GM21526 (cell line): ENCODE results near the gene METTL21A.
"Not testable (repeated sequence)": the region's sequence is repeated elsewhere in the genome, so short reads cannot be mapped to it uniquely, and the experiment has no call there.

Experiments used
- ATAC-seq: cut with Tn5 transposase; IDR thresholded peaks from one replicate; pipeline ENCODE4 v1.9.1; 2021; ENCODE audit warnings: moderate library complexity; ENCODE audit not compliant: unreplicated experiment, low FRiP score

The METTL21A gene

DNA sequence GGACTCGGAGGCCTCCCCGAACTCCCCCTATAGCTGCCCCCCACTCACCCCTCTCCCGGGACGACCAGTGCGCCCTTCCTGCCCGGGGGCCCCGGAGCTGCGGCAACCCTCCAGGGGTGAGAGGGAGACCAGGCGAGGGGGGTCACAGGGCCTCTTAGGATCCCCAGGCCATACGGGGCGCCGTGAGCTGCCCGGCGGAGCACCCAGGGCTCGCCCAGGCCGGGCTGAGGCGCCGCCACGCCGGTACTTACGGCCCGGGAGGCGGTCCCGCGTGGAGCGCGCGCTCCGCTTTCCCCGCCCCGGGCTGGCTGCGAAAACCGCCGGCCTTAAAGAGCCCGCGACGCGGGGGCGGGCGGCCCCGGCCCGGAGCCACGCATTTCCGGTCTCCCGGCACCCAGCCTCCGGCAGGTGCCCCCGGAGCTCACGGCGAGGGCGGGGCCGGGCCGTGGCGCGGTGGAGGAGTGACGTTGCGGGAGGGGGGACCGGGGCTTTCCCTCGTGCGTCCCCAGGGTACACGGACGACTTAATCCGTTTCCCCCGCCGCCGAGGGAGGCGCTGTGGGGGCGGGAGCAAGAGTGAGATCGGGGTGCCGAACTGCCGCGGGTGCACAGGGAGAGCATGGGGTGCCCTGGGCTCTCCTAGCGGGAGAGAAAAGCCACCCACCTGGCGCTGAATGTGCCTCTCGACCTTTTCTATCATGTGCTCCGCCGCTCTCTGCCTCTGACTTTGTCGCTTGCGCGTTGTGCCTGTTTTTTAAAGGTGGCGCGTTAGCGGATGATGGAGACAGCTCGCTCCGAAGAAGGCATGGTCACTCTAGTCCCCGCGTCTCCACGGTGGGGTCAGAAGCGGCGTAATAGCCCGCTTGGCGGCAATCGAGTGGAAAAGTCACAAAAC is at the start of gene METTL21A:
METTL21A (minus strand) TSS at position 381 of the 894 bp plus-strand sequence. CDS start 1,019 bp downstream, outside the sequence.
- peak; percentile 63 for ATAC-seq

DNA sequence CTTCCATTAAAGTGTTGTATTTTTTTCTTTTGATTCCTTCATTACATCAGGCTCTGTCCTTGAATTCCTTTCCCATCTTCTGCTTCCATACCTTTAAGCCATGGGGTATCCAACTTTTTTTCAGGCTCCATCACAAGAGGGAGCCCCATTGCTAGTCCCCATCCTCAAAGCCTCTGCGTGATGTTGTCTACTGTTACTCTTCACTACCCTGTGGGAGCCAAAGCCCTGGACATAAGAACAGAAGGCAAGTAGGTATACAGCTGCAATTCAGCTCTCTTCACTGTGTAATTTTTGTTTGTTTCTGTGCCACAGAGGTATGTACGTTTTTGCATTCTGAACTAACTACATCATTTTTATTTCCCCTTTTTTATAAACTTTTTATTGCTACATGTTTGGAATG is 49.6 kb upstream of the METTL21A start:
- ATAC-seq = no peak

DNA sequence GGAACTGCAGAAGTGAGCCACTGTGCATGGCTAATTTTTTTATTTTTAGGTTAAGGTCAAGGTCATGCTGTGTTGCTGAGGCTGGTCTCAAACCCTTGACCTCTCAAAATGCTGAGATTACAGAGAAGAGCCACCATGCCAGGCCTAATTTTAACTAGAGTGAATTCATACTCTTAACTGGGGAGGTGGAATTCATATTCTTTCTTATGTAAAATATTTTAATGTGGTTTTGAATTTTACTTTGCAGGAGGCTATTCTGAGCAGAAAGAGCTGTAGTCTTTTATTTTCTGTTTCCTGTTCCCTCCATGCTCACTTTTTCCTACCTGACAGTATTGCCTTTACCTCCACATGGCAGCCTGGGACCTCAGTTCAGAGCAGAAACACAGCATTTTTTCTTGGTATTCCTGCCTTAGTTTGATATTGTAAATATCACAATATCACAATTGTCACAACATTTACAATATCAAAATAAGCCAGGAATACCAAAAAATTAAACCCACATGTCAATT is 49.1 kb upstream of the METTL21A start:
- no peak for ATAC-seq

DNA sequence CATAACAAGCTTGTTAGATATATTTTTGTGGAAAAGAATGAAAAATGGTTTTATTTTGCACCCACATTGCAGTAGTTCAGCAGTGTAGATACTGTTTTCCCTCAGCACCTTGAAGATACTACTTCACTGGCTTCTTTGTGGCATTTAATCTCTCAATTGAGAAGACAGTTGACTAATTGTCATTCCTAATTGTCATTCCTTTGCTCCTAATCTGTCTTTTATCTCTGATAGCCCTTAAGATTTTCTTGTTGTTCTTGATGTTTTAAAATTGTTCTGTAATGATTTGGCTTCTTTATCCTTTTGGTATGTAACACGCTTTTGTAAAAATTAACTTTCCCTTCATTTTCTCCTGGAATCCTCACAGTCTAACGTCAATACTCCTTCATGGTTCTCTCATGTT is 48.2 kb upstream of the METTL21A start:
- no peak for ATAC-seq

DNA sequence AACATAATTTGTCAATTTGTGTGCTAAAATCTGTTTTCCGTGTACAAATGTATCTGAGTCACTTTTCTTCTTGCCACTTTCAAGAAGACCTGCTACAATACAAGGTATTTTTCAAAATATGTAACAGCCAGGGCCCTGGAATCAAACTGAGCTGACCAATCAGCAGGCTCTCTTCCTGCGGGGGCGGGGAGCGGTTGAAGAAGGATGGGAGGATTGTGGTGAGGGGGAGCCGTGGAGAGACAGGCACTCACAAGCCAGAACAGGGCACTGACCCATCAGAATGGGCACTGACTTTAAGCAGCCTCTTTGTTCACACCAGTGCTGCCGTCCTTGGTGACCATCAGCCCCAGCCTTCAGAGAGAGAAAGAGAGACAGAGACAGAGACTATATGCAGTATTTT is 45.7 kb upstream of the METTL21A start:
- no peak for ATAC-seq

DNA sequence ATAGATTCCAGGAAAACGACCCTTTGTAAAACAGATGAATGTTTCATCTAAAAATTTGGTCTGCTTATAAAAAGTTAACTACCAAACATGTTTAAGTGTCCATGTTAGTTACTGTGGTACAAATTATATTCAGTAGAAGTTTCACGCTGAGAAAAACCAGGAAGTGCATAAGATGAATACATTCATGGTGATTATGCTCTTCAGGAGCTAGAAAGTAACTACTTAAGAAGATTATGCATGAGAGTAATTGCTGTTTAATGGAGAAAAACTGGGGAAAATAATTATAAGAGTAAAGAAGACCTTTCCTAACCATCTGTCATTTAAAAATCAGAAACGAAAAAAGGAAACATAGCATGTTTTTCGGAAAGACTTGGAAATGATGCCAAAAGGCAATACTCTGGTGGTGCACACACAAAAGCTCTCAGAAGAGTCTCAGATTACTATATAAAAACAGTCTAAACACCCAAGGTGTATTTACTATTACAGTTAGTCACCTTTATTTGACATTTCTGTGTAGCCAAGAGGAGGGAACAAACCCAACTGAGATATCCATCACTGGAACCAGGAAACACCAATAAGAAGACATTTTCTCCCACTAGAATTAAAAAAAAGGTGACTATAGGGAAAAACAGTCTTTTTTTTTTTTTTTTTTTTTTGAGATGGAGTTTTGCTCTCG is 38.8 kb upstream of the METTL21A start:
- no peak for ATAC-seq

DNA sequence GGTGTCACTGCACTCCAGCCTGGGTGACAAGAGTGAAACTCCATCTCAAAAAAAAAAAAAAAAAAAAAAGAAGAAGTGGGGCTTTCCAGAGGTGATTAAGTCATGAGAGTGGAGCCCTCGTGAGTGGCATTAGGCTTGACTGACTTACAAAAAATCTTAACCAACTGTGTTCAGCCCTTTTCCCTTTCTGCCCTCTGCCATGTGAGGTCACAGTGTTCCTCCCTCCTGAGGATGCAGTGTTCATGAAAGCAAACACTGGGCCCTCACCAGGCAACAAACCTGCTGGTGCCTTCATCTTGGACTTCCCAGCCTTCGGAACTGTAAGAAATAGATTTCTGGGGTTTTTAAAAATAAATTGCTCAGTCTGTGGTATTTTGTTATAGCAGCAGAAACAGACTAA is 37.0 kb upstream of the METTL21A start:
- peak; percentile 80 for ATAC-seq

DNA sequence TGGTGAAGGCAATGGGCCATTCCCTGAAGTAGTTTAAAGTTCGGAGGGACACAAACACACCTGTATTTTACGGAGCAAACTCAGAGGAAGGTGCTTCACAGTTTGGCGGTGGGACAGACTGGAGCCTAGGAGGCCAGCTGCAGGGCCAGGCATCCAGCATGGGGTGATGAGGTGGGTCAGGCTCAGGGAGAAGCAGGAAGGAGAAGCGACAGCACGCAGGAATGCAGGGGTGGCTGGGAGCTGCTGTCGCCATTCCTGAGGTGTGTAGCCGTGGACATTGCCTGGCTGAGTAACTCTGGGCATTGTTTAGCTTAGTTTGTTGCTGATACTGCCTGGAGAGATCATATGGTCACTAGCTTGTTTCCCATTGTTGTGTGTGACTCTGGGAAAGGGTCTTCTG is 35.8 kb upstream of the METTL21A start:
- no peak for ATAC-seq

DNA sequence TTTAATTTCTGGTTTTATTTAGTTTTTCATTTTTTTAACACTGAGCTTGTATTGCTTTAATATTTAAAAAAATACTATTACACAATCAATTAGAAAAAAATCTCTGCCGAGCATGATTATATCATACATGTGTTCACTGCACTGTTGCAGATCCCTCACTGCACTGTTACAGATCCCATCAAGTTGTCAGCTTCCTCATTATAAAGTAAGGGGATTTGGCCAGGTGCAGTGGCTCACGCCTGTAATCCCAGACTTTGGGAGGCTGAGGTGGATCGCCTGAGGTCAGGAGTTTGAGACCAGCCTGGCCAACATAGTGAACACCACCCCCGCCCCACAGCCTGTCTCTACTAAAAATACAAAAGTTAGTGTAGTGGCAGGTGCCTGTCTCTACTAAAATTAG is 33.0 kb upstream of the METTL21A start:
- ATAC-seq = no peak

DNA sequence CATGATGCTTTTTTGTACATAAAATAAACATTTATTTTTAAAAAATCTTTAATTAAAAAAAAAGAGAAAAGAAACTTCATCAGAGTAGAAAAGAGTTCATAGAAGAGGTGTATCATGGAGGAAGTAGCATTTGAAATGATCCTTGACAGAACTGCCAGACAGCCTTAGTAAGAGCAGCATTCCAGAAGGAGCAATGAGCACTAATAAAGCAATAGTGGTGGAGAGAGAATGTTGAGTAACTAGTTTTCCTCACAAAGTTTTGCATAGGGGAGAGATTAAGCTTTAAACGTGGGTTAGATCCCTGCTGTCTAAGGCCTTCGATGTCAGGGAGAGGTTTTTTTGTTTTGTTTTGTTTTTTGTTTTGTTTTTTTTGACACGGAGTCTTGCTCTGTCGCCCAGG is 29.8 kb upstream of the METTL21A start:
- no peak for ATAC-seq

DNA sequence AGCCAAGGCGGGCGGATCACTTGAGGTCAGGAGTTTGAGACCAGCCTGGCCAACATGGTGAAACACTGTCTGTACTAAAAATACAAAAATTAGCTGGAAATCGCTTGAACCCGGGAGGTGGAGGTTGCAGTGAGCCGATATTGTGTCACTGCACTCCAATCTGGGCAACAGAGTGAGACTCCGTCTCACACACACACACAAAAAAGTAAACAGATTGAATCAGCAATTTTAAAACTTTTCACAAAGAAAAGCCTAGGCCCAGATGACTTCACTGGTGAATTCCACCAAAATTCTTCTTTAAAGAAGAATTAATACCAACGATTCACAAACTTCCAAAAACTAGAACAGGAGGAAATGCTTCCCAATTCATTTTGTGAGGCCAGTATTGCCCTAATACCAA is 21.4 kb upstream of the METTL21A start:
- not testable (repeated sequence) for ATAC-seq

DNA sequence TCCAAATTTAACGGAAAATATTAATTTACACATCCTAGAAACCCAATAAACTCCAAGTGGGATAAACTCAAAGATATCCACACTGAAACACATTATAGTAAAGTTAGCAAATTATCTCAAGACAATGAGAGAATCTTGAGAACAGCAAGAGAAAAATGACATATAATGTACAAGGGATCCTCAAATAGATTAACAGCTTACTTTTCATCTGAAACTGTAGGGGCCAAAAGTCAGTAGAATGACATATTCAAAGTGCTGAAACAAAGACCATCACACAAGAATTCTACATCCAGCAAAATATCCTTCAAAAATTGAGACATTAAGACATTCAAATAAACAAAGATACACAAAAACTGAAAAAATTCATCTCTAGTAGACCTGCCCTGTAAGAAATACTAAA is 18.7 kb upstream of the METTL21A start:
- ATAC-seq = no peak

DNA sequence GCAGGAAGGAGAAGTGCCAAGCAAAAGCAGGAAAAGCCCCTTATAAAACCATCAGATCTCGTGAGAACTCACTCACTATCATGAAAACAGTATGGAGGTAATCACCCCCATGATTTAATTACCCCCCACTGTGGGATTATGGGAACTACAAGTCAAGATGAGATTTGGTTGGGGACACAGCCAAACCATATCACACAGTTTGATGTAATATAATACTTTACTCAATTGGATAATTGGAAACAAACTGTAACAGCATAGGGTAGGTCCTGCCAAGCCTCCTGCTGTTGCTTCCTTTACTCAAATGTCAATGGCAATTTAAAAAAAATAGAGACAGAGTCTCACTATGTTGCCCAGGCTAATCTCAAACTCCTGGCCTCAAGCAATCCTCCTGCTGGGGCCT is 15.5 kb upstream of the METTL21A start:
- no peak for ATAC-seq

DNA sequence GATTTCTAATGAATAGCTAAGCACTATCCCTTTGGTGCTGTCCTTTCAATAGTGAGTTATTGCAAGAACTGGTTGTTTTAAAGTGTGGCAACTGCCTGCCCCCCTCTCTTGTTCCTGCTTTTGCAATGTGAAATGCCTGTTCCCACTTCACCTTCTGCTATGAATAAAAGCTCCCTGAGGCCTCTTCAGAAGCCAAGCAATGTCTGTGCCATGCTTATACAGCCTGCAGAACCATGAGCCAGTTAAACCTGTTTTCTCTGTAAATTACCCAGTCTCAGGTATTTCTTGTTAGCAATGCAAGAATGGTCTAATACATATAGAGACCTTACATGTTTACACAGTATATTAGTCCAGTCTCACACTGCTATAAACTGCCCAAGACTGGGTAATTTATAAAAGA is 15.0 kb upstream of the METTL21A start:
- no peak for ATAC-seq

DNA sequence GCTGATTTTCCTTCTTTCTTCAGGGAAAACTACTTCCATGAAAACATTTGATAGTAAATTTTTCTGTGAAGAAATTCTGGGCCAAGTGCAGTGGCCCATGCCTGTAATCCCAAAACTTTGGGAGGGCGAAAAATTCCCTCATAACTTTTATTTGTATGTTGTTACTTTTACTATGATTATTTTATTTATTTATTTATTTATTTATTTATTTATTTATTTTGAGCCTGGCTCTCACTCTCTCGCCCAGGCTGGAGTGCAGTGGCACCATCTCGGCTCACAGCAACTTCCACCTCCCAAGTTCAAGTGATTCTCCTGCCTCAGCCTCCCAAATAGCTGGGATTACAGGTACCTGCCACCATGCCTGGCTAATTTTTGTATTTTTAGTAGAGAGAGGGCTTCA is 14.1 kb upstream of the METTL21A start:
- ATAC-seq = not testable (repeated sequence)

DNA sequence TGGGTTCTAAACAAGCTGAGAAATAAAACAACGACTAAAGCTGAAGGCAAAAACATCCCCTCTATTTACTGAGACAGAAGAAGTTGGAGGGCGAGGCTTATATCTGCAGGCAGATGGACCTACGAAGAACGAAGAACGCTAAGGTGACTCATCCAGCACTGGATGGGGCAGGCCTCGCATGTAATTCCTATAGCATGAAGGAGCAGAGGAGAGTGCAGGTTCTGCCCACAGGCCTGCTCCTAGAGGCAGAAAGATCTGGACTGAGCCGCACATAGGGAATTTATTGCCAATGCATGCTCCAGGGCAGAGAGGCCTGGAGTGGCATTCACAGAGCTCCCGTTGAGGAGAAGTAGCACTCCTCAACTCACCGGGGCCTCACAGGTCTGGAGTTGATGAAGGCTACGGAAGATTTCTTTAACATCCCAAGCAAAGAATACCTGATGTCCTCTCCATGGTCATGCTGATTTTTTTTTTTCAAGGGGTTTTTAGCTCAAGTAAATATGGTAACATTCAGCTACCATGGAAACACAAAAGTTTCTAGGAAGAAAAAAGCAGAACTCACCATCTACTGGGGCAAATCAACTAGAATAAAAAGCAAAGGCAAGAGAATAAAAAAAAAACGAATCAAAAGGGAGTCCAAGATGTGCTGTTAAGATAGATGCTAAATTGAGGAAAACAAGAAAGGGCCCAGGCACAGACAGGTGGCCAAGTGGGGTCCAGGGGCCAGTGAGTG is 10.4 kb upstream of the METTL21A start:
- ATAC-seq = no peak

DNA sequence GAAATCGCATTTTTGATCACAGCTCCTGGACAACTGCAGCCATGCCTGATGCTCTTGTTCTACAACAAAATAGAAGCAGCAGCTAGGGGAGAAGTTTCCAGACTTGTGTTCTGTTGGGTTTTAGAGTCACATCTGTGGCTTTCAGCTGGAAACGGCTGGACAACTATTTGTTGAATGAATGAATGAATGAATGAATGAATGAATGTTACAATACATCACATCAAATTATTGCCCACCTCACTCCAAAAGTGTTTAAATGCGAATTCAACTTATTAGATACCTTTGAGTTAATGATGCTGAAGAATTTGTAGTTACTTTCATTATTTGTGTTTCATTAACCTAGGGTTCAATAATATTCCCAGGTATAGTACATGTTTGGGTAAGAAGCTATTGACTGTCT is 8.5 kb upstream of the METTL21A start:
- ATAC-seq = no peak

DNA sequence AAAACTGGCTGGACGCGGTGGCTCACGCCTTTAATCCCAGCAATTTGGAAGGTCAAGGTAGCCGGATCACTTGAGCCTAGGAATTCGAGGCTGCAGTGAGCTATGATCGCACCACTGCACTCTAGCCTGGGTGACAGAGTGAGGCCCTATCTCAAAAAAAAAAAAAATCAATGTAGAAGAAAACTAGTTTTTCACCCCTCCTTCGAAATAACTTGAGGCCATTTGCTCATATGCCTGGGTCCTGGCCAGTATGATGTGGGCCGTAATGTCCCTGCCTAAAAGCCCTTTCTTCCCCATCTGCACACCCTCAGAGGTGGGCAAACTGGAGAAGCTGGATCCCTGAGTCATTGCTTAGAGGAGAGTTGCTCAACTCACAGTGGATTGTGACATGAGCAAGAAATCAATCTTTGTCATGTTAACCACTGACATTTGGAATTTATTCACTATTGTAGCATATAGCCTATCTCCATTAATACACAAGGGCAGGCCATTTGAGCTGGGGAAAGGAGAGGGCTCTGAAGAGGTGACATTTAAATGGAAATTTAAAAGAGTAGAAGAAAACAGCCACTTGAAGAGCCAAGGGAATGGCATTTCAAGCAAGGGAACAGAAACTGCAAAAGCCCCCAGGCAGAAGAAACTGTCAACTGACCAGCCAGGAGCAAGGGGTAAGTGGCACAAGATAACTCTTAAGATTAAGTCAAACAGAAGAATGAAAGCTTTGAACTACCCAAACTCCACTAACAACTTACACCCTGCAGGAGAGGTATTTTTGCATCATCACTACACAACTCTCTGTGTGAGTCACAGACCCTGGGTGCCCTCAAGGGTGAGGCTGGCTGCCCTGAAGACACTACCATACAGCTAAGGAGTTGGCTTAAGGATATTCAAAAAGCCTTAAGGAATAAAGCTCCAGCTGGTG is 7.6 kb upstream of the METTL21A start:
- no peak for ATAC-seq

DNA sequence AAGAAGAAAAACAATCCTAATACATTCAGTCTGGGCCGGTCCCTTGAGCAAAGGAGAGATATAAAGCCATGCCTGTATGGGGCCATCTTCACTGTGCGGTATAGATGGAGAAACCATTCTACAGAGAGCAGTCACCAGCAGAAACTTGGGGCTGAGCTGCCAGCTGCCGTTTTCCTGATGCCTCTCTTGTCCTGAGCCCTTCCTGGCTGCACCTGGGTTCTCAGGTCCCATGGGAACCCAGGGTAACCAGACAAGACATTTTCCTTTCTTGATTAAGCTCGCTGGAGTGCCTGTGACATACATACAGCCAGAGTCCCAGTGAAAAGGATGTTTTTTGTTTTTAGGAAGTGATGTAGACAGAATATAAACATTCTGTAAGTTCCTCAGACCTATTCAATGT is 5.3 kb upstream of the METTL21A start:
- no peak for ATAC-seq

DNA sequence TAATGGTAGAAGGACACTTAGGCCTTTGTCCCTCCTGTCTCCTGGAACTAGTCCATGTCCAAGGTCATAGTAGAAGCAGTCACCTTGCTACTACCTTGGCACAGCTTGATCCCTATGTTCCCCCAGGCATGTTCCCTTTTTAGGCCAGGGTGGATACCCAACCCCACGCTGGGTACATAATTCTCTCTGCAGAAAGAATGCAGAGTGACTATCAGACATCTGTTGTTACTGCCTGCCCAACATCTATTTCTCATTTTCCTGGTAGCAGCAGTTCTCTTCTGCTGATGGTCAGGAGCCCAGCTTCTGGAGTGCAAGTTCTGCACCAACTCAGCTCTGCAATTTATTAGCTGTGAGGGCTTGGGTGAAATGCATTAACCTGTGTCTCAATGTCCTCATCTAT is 4.4 kb upstream of the METTL21A start:
- ATAC-seq = no peak
